C4-2B (cell line): Measurements from ENCODE around the gene PTCHD1.

Experiments
- ZFX ChIP-seq: fragments of 450-650 bp; IDR thresholded peaks from 2 replicates; pipeline ENCODE4 v1.6.1; 2017
- TF ChIP-seq, protein P1 (sequence below): fragments of 450-650 bp; conservative IDR thresholded peaks from 2 replicates; pipeline ENCODE4 v1.5.1; 2017; ENCODE audit warnings: mild to moderate bottlenecking

DNA sequence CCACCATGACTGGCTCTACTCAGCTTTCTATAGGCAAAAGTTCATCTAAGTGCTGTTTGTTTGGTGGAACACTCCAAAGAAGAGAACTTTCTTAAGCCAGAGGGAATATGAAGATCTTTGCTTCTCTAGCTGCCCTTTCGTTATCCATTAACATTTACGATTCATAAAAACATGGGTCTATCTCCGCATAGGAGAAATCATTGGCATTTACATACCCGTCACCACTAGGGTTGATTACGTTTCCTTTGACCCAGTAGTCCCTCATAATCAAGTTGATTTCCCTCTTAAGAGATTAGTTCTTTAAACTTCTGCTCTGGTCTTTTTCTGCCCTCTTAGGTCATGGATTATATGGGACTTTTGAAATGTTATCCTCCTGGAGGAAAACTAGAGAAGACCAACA is 57.5 kb downstream of the PTCHD1 start:
- TF ChIP-seq, protein P1, sequence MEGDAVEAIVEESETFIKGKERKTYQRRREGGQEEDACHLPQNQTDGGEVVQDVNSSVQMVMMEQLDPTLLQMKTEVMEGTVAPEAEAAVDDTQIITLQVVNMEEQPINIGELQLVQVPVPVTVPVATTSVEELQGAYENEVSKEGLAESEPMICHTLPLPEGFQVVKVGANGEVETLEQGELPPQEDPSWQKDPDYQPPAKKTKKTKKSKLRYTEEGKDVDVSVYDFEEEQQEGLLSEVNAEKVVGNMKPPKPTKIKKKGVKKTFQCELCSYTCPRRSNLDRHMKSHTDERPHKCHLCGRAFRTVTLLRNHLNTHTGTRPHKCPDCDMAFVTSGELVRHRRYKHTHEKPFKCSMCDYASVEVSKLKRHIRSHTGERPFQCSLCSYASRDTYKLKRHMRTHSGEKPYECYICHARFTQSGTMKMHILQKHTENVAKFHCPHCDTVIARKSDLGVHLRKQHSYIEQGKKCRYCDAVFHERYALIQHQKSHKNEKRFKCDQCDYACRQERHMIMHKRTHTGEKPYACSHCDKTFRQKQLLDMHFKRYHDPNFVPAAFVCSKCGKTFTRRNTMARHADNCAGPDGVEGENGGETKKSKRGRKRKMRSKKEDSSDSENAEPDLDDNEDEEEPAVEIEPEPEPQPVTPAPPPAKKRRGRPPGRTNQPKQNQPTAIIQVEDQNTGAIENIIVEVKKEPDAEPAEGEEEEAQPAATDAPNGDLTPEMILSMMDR, result no peak
- no peak for TF ChIP-seq ZFX
